PC-3 (cell line): ENCODE measurements around the gene SDF2L1. TPM values are rescaled to one million over a fixed set of nuclear protein-coding genes. Genes with fewer than 3 reads are reported as not detected.

Experiments used
- ATAC-seq: fragments of 200-7000 bp; cut with Tn5 transposase; 2 replicates; pipeline ENCODE4 v1.9.1; 2020; ENCODE audit warnings: mild to moderate bottlenecking, moderate library complexity
- BruUV-seq: library from RNA; stranded (reverse); fragments of 400-500 nt; replicated peaks from 2 replicates; lab custom pipeline; 2021; lab: Mats Ljungman, UMichigan
- CTCF ChIA-PET: fragments of 300-600 bp; sonication (Branson Sonifier 250); formaldehyde crosslinking; loops from one replicate; lab custom pipeline; 2022; ENCODE audit warnings: antibody characterized with exemption; lab: Charles Lee
- POLR2A ChIA-PET: fragments of 300-600 bp; sonication (Branson Sonifier 250); formaldehyde crosslinking; loops from one replicate; lab custom pipeline; 2022; ENCODE audit warnings: antibody characterized with exemption; ENCODE audit not compliant: unreplicated experiment; lab: Charles Lee
- DNase-seq: peaks from one replicate; pipeline ENCODE4 v3.0.0-alpha.2; 2015
- H2AFZ ChIP-seq: fragments of 300-600 bp; sonication (generic); 2 replicates; pipeline ENCODE4 v1.6.0; 2016; ENCODE audit warnings: antibody characterized with exemption, low read length
- H3F3A ChIP-seq: fragments of 300-600 bp; sonication (generic); one replicate; pipeline ENCODE4 v1.6.0; 2017; ENCODE audit warnings: antibody characterized with exemption, low read length, control low read depth, mild to moderate bottlenecking; ENCODE audit not compliant: unreplicated experiment
- H3K27ac ChIP-seq: fragments of 300-600 bp; sonication (generic); 2 replicates; pipeline ENCODE4 v1.5.1; 2016; ENCODE audit warnings: mild to moderate bottlenecking, low read length
- H3K27me3 ChIP-seq: fragments of 300-600 bp; sonication (generic); 2 replicates; pipeline ENCODE4 v1.6.1; 2016; ENCODE audit warnings: low read length, mixed read lengths
- H3K36me3 ChIP-seq: fragments of 300-600 bp; sonication (generic); 2 replicates; pipeline ENCODE4 v1.6.1; 2016; ENCODE audit warnings: low read depth, mixed run types, low read length, mixed read lengths
- H3K4me1 ChIP-seq: fragments of 300-600 bp; sonication (generic); 2 replicates; pipeline ENCODE4 v1.5.1; 2016; ENCODE audit warnings: low read length; ENCODE audit not compliant: insufficient read depth
- H3K4me2 ChIP-seq: fragments of 300-600 bp; sonication (generic); 2 replicates; pipeline ENCODE4 v1.6.0; 2016; ENCODE audit warnings: low read length
- H3K4me3 ChIP-seq: fragments of 300-600 bp; sonication (generic); 2 replicates; pipeline ENCODE4 v1.5.1; 2016; ENCODE audit warnings: mild to moderate bottlenecking, low read length, mixed read lengths
- H3K79me2 ChIP-seq: fragments of 300-600 bp; sonication (generic); 2 replicates; pipeline ENCODE4 v1.6.1; 2017; ENCODE audit warnings: low read length, mixed read lengths
- H3K9ac ChIP-seq: fragments of 300-600 bp; sonication (generic); 2 replicates; pipeline ENCODE4 v1.6.0; 2016; ENCODE audit warnings: mild to moderate bottlenecking, low read length
- H3K9me2 ChIP-seq: fragments of 300-600 bp; sonication (generic); replicated peaks from 2 replicates; pipeline ENCODE4 v1.6.1; 2016; ENCODE audit warnings: mixed run types, low read length, mixed read lengths
- H3K9me3 ChIP-seq: fragments of 300-600 bp; sonication (generic); 2 replicates; pipeline ENCODE4 v1.6.1; 2016; ENCODE audit warnings: low read length, mixed read lengths
- H4K20me1 ChIP-seq: fragments of 300-600 bp; sonication (generic); 2 replicates; pipeline ENCODE4 v1.6.1; 2016; ENCODE audit warnings: low read length, mixed read lengths
- EZH2 ChIP-seq: fragments of 300-600 bp; sonication (generic); IDR thresholded peaks from one replicate; pipeline ENCODE4 v1.6.1; 2017; ENCODE audit warnings: antibody characterized with exemption, mild to moderate bottlenecking, low read length; ENCODE audit not compliant: unreplicated experiment
- EZH2phosphoT487 ChIP-seq: fragments of 300-600 bp; sonication (generic); IDR thresholded peaks from 2 replicates; pipeline ENCODE4 v1.6.1; 2018; ENCODE audit warnings: mild to moderate bottlenecking, antibody characterized with exemption, low read length, borderline replicate concordance
- intact Hi-C: fragments of 100-400 bp; cut with micrococcal nuclease; formaldehyde crosslinking; loops from 2 replicates; pipeline ENCODE4 v1.9.0; 2023
- microRNA-seq: library from miRNA; unstranded; fragments of <30 nt; microRNA quantifications from one replicate; pipeline ENCODE4 v1.1.0, GENCODE V29; 2020; ENCODE audit not compliant: unreplicated experiment
- total RNA-seq: library from RNA; depleted of rRNA; stranded (reverse); fragments of >200 nt; gene quantifications from 2 replicates; pipeline ENCODE4 v1.2.3, GENCODE V29; 2014; rRNA removed
- TF ChIP-seq, protein P1 (sequence below): fragments of 300-600 bp; sonication (generic); conservative IDR thresholded peaks from 2 replicates; pipeline ENCODE4 v1.5.1; 2017; ENCODE audit warnings: antibody characterized with exemption, low read depth, mild to moderate bottlenecking, low read length

Gene SDF2L1
- total RNA-seq, 1 experiment from 2014 or later = 180 TPM

DNA sequence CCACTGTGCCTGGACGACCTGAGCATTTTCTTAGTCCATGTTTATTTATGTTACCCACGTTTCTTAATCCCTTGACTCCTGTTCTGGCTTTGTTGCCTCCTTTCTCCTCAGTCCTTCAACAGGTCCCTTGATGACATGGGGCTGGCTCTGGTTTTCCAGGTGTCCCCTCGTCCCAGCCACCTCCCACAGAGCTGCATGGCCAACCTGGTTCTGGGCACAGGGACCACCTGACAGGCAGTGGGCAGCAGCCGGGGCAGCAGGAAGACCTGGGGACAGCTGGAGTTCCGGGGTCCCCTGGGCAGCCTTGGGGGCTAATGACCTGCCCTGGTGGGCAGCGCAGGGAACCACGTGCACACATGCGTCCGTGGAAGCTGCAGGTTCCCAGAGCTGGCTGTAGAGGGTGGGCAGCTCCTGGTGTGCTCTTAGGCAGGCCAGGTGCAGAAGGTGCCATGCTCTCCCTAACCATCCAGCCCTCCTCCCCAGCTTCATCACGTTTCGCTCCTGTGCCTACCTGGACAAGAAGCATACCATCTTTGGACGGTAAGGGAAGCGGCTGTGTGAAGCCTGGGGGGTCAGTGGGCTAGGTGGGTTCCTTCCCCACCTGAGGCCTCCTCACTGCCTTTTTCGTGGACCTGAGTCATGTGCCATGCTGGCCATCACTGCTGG is 51.4 kb downstream of the SDF2L1 start:
- Histone ChIP-seq H3K79me2 (no peaks in the 10 kb centered on the region), H3F3A (no peaks in the 10 kb centered on the region), H3K27ac (no peak overlapping the region), H3K9me3 (no peaks in the 10 kb centered on the region), H2AFZ (no peak overlapping the region), H3K4me2 (no peak overlapping the region), H3K36me3 (no peaks in the 10 kb centered on the region), H3K4me3 (no peak overlapping the region), H3K27me3 (no peaks in the 10 kb centered on the region), H3K9me2 (no peaks in the 10 kb centered on the region), H3K9ac (no peak overlapping the region), H4K20me1 (no peaks in the 10 kb centered on the region), H3K4me1 (no peaks in the 10 kb centered on the region)
- DNase-seq (no peak), ATAC-seq (no peak)
- TF ChIP-seq EZH2 = no peak
- no peak for TF ChIP-seq EZH2phosphoT487
- TF ChIP-seq, protein P1, sequence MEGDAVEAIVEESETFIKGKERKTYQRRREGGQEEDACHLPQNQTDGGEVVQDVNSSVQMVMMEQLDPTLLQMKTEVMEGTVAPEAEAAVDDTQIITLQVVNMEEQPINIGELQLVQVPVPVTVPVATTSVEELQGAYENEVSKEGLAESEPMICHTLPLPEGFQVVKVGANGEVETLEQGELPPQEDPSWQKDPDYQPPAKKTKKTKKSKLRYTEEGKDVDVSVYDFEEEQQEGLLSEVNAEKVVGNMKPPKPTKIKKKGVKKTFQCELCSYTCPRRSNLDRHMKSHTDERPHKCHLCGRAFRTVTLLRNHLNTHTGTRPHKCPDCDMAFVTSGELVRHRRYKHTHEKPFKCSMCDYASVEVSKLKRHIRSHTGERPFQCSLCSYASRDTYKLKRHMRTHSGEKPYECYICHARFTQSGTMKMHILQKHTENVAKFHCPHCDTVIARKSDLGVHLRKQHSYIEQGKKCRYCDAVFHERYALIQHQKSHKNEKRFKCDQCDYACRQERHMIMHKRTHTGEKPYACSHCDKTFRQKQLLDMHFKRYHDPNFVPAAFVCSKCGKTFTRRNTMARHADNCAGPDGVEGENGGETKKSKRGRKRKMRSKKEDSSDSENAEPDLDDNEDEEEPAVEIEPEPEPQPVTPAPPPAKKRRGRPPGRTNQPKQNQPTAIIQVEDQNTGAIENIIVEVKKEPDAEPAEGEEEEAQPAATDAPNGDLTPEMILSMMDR = no peak
- intact Hi-C loops = no loop called here
- BruUV-seq = no TSS peak
- ChIA-PET POLR2A (no interaction called here), CTCF (no interaction called here)

Small RNAs within 50 kb of the gene (microRNA-seq; reads per million reads assigned to microRNA genes)
- 897 reads per million, percentile 83 among the genes with 10 or more reads in this experiment for gene MIR130B
- 48.6 reads per million, percentile 57 among the genes with 10 or more reads in this experiment for gene MIR301B

Other genes with a start within 250 kb of the SDF2L1 start
- 3.5 and 4.8 TPM in 2 replicates for gene HIC2, start 224.9 kb upstream of the SDF2L1 start, total RNA-seq
- 6.4 and 6.7 TPM in 2 replicates for gene TMEM191C, start 174.9 kb upstream of the SDF2L1 start, total RNA-seq
- 0.29 TPM in 1 of 2 replicates, not detected in the other for gene RIMBP3C, start 90.8 kb upstream of the SDF2L1 start, total RNA-seq
- 50.7 and 72.0 TPM in 2 replicates for gene UBE2L3, start 74.6 kb upstream of the SDF2L1 start, total RNA-seq
- 79.4 and 122 TPM in 2 replicates for gene YDJC, start 12.3 kb upstream of the SDF2L1 start, total RNA-seq
- not detected in 2 replicates for gene CCDC116, start 9.5 kb upstream of the SDF2L1 start, total RNA-seq
- 32.3 and 33.7 TPM in 2 replicates for gene PPIL2, start 23.7 kb downstream of the SDF2L1 start, total RNA-seq
- gene YPEL1, start 93.5 kb downstream of the SDF2L1 start, total RNA-seq = 0.23 and 3.2 TPM in 2 replicates
- 25.1 and 32.8 TPM in 2 replicates for gene MAPK1, start 225.3 kb downstream of the SDF2L1 start, total RNA-seq